HG03432 (cell line): Measurements from ENCODE around the gene CKB.
"Not testable (repeated sequence)": the region's sequence is repeated elsewhere in the genome, so short reads cannot be mapped to it uniquely, and the experiment has no call there.

Source experiments
- ATAC-seq: cut with Tn5 transposase; IDR thresholded peaks from one replicate; pipeline ENCODE4 v1.9.1; 2021; ENCODE audit warnings: mild to moderate bottlenecking, moderate library complexity; ENCODE audit not compliant: unreplicated experiment

CKB gene

GRCh38 chr14:103514596-103515421 lies 7.8 kb downstream of the CKB start:
- no peak for ATAC-seq

DNA sequence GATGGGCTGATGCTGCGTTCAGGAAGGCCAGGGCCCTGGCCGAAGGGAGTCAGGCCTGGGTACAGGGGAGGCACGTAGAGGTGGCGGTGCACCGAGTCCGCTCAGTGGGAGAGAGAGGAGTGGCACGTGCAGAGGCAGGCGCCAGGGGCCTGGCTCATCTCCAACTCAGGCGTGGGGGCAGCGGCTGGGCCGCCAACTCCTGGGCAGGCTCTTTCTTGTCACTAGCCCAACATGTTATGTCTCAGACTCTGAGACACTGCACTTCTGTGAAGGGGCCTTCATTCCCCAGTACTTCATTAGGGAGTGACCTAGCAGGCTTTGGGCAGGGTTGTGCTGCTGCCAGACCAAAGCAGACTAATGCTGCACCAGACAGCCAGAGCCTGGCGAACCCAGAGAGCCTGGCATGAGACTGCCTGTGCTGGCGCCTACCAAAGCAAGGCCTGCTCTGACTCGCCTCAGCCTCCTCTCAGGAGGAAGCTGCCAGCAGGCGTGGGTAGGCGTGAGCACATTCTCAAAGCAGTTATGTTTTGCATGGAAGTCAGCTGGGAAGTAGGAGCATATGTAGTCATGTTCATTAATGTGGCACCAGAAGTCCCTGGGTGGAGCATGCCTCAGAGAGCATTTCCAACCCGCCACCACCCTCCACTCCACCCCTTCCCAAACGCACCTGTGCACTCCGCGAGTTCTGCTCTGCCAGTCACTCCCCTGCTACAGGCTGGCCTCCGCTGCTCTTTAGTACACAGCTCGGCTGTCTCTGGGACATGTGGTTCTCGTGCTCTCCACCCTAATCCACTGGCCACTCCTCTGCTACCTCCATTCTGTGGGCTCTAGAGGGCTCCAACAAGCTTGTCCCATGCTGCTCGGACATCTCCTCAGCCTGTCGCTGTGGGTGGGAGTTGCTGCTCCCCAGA lies 9.7 kb downstream of the CKB start:
- no peak for ATAC-seq

DNA sequence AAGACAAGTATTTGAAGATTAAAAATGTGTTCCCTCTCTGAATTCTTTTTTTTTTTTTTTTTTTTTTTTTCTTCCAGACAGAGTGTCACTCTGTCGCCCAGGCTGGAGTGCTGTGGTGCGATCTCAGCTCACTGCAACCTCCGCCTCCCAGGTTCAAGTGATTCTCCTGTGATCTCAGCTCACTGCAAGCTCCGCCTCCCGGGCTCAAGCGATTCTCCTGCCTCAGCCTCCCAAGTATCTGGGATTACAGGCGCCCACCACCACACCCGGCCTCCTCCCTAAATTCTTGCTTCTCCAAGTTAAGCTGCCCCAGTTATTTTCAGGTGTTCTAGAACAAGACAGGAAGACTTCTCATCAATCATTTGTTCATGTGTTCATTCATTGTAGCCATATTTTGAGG lies 10.4 kb downstream of the CKB start:
- not testable (repeated sequence) for ATAC-seq

- no peak for ATAC-seq
These were observed 11.6 kb downstream of the CKB start for GRCh38 chr14:103510724-103511693.

GRCh38 chr14:103509864-103510723 lies 12.5 kb downstream of the CKB start:
- no peak for ATAC-seq

DNA sequence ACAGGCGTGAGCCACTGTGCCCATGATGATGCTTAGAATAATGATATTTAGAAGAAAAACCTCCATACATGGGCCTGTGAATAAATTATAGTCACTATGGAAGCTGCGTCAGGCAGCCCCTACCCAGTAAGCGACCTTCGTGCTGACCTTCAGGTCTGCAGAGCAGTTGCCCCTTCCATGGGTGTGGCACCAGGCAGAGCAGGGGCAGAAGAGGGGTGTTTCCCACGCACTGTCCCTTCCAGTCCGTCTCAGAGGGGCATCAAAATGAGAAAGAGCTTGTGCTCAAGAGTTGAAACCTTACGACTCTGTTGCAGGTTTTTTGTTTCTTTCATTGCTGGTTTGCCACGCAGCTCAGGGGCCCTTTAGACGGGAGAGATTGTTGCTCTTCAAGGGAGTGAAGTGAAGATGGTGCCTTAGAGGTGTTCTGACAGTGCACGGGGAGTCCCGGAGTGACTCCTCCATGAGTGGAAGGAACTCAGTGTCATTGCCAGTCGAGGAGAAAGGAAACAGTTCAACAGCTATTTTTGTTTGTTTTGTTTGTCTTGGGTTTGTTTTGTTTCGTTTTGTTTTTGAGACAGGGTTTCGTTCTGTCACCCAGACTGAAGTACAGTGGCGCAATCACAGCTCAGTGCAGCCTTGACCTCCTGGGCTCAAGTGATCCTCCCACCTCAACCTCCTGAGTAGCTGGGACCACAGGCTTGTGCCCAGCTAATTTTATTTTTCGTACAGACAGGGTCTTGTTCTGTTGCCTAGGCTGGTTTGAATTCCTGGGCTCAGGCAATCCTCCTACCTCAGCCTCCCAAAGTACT lies 13.9 kb downstream of the CKB start:
- no peak for ATAC-seq

DNA sequence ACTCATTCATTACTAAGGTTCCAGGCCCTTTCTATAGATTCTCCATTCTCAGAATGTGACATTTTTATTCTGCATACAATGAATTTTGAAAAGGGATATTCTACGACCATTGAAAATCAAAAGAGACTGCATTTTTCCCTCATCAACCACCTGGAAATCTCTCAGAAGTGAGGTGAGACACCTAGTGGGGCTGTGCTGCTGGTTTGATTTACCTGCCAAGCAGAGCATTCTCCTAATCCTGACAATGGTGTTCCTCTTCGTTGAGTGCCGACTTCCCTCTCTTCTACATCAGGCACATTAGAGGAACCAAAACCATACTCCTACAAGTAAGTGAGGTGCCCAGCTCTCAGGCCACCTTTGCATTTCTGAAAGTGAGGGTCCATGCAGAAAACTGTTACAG lies 14.9 kb downstream of the CKB start:
- no peak for ATAC-seq

DNA sequence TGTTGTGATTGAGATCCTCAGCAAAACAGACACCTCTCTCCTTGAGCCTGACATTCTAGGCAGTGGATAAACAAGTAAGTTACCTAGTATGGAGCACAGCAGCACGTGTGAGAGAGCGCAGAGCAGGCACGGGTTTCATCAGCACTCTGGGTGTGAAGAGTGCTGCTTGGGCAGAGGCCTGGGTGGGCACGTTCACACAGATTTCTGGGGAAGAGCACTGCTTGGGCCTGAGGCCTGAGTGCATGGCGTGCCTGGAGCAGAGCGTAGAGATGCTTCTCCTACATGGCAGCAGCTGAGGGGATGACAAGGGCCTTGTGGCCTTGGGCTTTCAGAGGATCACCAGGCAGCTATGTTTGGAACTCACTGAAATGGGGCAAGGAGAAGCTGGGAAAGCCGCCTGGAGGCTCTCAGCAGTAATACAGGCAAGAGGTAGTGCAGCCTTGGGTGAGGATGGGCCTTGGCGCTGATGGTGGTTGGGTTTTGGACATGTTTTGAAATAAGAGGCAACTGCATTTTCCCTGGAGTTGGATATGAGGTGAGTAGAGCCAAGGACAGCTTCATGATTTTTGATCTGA lies 17.6 kb downstream of the CKB start:
- ATAC-seq: no peak

DNA sequence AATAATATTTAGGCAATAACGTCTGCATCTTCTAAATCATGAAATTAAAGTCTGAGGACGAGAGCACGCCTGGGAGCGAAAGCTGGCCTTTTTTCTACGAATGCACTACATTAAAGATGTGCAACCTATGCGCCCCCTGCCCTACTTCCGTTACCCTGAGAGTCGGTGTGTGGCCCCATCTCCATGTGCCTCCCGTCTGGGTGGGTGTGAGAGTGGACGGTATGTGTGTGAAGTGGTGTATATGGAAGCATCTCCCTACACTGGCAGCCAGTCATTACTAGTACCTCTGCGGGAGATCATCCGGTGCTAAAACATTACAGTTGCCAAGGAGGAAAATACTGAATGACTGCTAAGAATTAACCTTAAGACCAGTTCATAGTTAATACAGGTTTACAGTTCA lies 19.3 kb downstream of the CKB start:
- ATAC-seq: no peak

- ATAC-seq: no peak
These were observed 19.8 kb downstream of the CKB start for GRCh38 chr14:103502877-103503276.

- ATAC-seq: no peak
These were observed 20.5 kb downstream of the CKB start for GRCh38 chr14:103501921-103502669.

DNA sequence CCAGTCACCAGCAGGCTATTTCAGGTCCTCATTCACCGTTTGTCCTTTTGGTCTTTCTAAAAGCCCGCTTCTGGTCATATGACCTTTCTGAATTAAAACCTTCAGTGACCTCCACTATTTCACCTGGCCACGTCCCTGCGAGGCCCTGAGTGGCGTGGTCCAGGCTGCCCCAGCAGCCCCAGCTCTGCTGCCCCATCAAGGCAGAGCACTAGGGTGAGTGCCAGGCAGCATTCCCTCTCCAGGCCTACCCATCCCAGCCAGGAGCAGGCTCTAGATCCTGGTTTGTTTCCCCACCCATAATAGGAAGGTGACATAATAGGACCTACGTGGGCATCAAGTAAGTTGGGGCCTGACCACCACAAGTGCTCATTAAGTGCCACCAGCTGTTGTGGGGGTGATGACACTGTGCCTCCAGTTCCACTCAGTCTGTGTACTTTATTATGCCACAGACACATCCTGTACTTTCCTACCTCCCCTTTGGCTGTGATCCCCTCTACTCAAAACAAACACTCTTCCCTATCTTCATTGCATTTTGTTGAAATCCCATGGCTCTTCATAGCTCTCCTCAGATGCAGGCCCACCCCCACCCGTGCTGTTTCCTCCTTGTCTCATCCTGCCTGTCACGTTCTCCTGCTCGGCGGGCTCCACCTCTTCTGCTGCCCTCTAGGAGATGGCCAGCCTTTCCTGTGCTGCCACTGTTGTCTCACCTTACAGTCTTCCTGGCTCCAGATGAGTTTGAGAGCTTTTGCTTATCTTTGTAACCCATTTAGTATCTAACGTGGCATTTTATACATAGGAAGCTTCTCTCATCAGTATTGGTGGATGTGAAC lies 21.4 kb downstream of the CKB start:
- ATAC-seq: no peak

- ATAC-seq: no peak
These were observed 22.3 kb downstream of the CKB start for GRCh38 chr14:103500148-103500990.

- ATAC-seq: no peak
These were observed 22.9 kb downstream of the CKB start for GRCh38 chr14:103499709-103500108.

DNA sequence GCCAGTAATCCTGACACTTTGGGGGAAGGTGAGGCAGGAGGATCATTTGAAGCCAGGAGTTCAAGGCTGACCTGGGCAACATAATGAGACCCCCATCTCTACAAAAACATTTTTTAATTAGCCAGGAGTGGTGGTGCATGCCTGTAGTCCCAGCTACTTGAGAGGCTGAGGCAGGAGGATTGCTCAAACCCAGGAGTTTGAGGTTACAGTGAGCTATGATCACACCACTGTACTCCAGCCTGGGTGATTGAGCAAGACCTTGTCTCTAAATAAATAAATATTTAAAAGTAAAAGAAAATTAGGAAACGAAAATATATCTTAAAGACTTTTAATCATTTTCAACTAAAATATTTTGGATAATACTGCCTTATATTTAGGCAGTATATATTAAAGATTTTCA lies 25.9 kb downstream of the CKB start:
- no peak for ATAC-seq

DNA sequence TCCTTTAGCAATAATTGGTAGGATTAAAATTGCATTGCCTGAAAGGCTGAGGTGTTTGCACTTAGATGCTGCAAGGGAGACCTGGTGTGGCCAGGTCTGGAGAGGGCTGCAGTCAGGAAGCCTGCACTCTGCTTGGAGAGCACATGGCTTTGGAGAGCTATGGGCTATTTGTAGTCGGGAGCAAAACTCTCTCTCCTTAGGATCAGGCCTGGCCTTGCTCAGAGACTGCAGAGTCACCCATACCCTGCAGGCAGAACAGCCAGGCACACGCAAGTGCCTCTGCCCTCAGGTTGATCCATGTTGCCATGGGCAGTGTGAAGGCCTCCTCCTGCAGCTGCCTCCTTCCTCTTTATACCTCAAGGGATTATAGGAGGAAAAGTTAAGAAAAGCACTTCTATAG lies 26.8 kb downstream of the CKB start:
- no peak for ATAC-seq
